ENCODE results near the gene TAF5. TPM values are rescaled to one million over a fixed set of nuclear protein-coding genes. Genes with fewer than 3 reads are reported as not detected.

Gene TAF5
- total and polyA plus RNA-seq, 2 experiments from 2014 or later = 10.4 to 25.9 TPM

DNA sequence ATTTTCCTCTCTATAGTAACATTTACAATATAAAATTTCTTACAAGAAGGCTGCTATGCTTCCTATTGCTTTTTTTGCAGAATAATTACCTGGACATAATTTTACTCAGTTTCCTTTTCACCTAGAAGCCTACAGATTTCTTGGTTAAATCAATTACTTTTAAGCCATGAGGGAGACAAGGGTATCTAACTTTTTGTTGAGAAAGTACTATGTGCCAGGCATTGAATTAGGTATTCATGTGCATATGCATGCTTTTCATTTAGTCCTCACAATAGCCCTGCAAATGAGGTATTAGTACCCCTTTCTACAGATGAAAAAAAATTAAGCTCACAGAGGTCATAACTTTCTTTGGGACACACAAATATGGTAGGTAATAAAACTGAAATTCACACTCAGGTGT is 33.2 kb upstream of the TAF5 start:
- Histone ChIP-seq H2AFZ (no peak overlapping the region), H4K20me1 (replicated peaks; ENCODE audit: insufficient read depth) (0 out of 2 replicates have a peak, but pooled peaks cover 6% of the 10 kb centered on the region), H3K36me3 (ENCODE audit: insufficient read depth) (peaks cover 8% of the 10 kb centered on the region), H3F3A (replicated peaks; ENCODE audit: low read depth) (no peaks in the 10 kb centered on the region), H3K4me3 (no peak overlapping the region), H3K4me2 (no peak overlapping the region), H3K9me2 (ENCODE audit: insufficient read depth) (no peaks in the 10 kb centered on the region), H3K4me1 (ENCODE audit: insufficient read depth) (no peaks in the 10 kb centered on the region), H3K79me2 (replicated peaks; ENCODE audit: insufficient read depth) (no peaks in the 10 kb centered on the region), H3K27me3 (ENCODE audit: insufficient read depth) (no peaks in the 10 kb centered on the region), H3K27ac (ENCODE audit: low read depth) (no peak overlapping the region)
- Mint-ChIP-seq H3K27me3 (ENCODE audit: insufficient read depth, low read depth, poor library complexity) (no peaks in the 10 kb centered on the region), H3K9me3 (no peaks in the 10 kb centered on the region), H3K27ac (no peak overlapping the region), H3K36me3 (ENCODE audit: low read depth) (peaks cover 56% of the 10 kb centered on the region), H3K4me3 (no peak overlapping the region), H3K4me1 (no peaks in the 10 kb centered on the region)
- TF ChIP-seq STAT1 (IDR thresholded peaks at IDR 0.05; ENCODE audit: unreplicated experiment) (no peak), ZNF114 (CRISPR knock-in tag; IDR thresholded peaks at IDR 0.05) (no peak), EZH2 (IDR thresholded peaks at IDR 0.05; ENCODE audit: low read depth, unreplicated experiment) (no peak), JUNB (IDR thresholded peaks at IDR 0.05; ENCODE audit: unreplicated experiment) (no peak)
- ATAC-seq (no peak), DNase-seq (ENCODE audit: low spot score) (no peak)

DNA sequence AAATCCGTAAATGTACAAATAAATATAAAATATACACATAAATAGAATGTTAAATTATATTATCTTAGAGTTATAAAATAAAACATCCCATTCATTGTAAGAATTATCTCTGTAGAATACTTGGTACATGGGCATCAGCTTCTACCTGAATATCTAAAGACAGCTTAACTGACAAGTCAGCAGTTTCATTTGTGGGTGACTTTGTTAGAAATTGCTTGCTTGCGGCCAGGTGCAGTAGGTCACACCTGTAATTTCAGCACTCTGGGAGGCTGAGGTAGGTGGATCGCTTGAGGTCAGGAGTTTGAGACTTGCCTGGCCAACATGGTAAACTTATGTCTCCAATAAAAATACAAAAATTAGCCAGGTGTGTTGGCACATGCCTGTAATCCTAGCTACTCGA is 31.4 kb upstream of the TAF5 start:
- no peaks in the 10 kb centered on the region for H3F3A ChIP-seq (replicated peaks; ENCODE audit: low read depth)
- peaks cover 5% of the 10 kb centered on the region; the same call in 1 of the 2 replicates for H3K36me3 ChIP-seq (ENCODE audit: insufficient read depth)
- H3K4me3 ChIP-seq = no peak overlapping the region
- no peaks in the 10 kb centered on the region for H3K79me2 ChIP-seq (replicated peaks; ENCODE audit: insufficient read depth)
- peaks cover 47% of the 10 kb centered on the region for H3K36me3 Mint-ChIP-seq (ENCODE audit: low read depth)
- no peak overlapping the region for H2AFZ ChIP-seq
- H4K20me1 ChIP-seq (replicated peaks; ENCODE audit: insufficient read depth) = 0 out of 2 replicates have a peak, but pooled peaks cover 6% of the 10 kb centered on the region
- no peaks in the 10 kb centered on the region for H3K4me1 ChIP-seq (ENCODE audit: insufficient read depth)
- no peaks in the 10 kb centered on the region for H3K9me3 Mint-ChIP-seq
- no peak overlapping the region for H3K4me2 ChIP-seq
- no peak for ATAC-seq
- H3K4me1 Mint-ChIP-seq = no peaks in the 10 kb centered on the region
- H3K4me3 Mint-ChIP-seq = no peak overlapping the region
- no peaks in the 10 kb centered on the region for H3K9me2 ChIP-seq (ENCODE audit: insufficient read depth)
- H3K27me3 ChIP-seq (ENCODE audit: insufficient read depth) = no peaks in the 10 kb centered on the region
- H3K27ac ChIP-seq (ENCODE audit: low read depth) = no peak overlapping the region
- no peak for DNase-seq (ENCODE audit: low spot score)
- no peak overlapping the region for H3K27ac Mint-ChIP-seq
- H3K27me3 Mint-ChIP-seq (ENCODE audit: insufficient read depth, low read depth, poor library complexity) = no peaks in the 10 kb centered on the region
- TF ChIP-seq POLR2AphosphoS5 (IDR thresholded peaks at IDR 0.05; ENCODE audit: low read depth) (no peak), STAT1 (IDR thresholded peaks at IDR 0.05; ENCODE audit: unreplicated experiment) (no peak), EZH2 (IDR thresholded peaks at IDR 0.05; ENCODE audit: low read depth, unreplicated experiment) (no peak), ZNF331 (CRISPR knock-in tag; IDR thresholded peaks at IDR 0.05; ENCODE audit: low read depth) (no peak), ZNF114 (CRISPR knock-in tag; IDR thresholded peaks at IDR 0.05) (no peak), NANOG (IDR thresholded peaks at IDR 0.05; ENCODE audit: borderline replicate concordance) (no peak), EZH2phosphoT487 (IDR thresholded peaks at IDR 0.05; ENCODE audit: unreplicated experiment) (no peak), JUNB (IDR thresholded peaks at IDR 0.05; ENCODE audit: unreplicated experiment) (no peak), CREB1 (CRISPR knock-in tag; IDR thresholded peaks at IDR 0.05; ENCODE audit: low read depth) (no peak)
- TF ChIP-seq, protein P1, sequence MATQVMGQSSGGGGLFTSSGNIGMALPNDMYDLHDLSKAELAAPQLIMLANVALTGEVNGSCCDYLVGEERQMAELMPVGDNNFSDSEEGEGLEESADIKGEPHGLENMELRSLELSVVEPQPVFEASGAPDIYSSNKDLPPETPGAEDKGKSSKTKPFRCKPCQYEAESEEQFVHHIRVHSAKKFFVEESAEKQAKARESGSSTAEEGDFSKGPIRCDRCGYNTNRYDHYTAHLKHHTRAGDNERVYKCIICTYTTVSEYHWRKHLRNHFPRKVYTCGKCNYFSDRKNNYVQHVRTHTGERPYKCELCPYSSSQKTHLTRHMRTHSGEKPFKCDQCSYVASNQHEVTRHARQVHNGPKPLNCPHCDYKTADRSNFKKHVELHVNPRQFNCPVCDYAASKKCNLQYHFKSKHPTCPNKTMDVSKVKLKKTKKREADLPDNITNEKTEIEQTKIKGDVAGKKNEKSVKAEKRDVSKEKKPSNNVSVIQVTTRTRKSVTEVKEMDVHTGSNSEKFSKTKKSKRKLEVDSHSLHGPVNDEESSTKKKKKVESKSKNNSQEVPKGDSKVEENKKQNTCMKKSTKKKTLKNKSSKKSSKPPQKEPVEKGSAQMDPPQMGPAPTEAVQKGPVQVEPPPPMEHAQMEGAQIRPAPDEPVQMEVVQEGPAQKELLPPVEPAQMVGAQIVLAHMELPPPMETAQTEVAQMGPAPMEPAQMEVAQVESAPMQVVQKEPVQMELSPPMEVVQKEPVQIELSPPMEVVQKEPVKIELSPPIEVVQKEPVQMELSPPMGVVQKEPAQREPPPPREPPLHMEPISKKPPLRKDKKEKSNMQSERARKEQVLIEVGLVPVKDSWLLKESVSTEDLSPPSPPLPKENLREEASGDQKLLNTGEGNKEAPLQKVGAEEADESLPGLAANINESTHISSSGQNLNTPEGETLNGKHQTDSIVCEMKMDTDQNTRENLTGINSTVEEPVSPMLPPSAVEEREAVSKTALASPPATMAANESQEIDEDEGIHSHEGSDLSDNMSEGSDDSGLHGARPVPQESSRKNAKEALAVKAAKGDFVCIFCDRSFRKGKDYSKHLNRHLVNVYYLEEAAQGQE (IDR thresholded peaks at IDR 0.05; ENCODE audit: unreplicated experiment) = no peak
- TF ChIP-seq, protein P2, sequence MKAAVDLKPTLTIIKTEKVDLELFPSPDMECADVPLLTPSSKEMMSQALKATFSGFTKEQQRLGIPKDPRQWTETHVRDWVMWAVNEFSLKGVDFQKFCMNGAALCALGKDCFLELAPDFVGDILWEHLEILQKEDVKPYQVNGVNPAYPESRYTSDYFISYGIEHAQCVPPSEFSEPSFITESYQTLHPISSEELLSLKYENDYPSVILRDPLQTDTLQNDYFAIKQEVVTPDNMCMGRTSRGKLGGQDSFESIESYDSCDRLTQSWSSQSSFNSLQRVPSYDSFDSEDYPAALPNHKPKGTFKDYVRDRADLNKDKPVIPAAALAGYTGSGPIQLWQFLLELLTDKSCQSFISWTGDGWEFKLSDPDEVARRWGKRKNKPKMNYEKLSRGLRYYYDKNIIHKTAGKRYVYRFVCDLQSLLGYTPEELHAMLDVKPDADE (IDR thresholded peaks at IDR 0.05) = no peak
- TF ChIP-seq, protein P3, sequence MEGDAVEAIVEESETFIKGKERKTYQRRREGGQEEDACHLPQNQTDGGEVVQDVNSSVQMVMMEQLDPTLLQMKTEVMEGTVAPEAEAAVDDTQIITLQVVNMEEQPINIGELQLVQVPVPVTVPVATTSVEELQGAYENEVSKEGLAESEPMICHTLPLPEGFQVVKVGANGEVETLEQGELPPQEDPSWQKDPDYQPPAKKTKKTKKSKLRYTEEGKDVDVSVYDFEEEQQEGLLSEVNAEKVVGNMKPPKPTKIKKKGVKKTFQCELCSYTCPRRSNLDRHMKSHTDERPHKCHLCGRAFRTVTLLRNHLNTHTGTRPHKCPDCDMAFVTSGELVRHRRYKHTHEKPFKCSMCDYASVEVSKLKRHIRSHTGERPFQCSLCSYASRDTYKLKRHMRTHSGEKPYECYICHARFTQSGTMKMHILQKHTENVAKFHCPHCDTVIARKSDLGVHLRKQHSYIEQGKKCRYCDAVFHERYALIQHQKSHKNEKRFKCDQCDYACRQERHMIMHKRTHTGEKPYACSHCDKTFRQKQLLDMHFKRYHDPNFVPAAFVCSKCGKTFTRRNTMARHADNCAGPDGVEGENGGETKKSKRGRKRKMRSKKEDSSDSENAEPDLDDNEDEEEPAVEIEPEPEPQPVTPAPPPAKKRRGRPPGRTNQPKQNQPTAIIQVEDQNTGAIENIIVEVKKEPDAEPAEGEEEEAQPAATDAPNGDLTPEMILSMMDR (conservative IDR thresholded peaks at IDR 0.05; ENCODE audit: low read depth in 2 of 2) = no peak
